ENCODE data around the gene EML4.
A peak's percentile ranks its signal among the peaks of the same experiment; 100 is the strongest.
"Not testable (repeated sequence)": the region's sequence is repeated elsewhere in the genome, so short reads cannot be mapped to it uniquely, and the experiment has no call there.

Gene EML4

DNA sequence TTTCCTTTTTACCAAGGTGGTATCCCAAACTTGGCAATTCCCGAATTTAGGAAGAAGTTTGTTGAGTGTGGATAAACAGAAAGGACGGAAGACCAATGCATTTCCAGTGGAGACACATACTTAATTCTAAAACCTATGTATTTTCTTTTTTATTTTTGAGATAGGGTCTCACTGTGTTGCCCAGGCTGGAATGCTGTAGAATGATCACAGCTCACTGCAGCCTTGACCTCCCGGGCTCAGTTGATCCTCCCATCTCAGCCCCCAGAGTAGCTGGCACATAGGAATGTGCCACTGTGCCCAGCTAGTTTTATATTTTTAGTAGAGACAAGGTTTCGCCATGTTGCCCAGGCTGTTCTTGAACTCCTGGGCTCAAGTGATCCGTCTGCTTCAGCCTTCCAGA is 101.6 kb downstream of the EML4 start:
- DNase-seq (ENCODE audit: low read depth), result no peak
- TF ChIP-seq, protein P1, sequence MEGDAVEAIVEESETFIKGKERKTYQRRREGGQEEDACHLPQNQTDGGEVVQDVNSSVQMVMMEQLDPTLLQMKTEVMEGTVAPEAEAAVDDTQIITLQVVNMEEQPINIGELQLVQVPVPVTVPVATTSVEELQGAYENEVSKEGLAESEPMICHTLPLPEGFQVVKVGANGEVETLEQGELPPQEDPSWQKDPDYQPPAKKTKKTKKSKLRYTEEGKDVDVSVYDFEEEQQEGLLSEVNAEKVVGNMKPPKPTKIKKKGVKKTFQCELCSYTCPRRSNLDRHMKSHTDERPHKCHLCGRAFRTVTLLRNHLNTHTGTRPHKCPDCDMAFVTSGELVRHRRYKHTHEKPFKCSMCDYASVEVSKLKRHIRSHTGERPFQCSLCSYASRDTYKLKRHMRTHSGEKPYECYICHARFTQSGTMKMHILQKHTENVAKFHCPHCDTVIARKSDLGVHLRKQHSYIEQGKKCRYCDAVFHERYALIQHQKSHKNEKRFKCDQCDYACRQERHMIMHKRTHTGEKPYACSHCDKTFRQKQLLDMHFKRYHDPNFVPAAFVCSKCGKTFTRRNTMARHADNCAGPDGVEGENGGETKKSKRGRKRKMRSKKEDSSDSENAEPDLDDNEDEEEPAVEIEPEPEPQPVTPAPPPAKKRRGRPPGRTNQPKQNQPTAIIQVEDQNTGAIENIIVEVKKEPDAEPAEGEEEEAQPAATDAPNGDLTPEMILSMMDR (conservative IDR thresholded peaks at IDR 0.05; ENCODE audit: low read length), result no peak

DNA sequence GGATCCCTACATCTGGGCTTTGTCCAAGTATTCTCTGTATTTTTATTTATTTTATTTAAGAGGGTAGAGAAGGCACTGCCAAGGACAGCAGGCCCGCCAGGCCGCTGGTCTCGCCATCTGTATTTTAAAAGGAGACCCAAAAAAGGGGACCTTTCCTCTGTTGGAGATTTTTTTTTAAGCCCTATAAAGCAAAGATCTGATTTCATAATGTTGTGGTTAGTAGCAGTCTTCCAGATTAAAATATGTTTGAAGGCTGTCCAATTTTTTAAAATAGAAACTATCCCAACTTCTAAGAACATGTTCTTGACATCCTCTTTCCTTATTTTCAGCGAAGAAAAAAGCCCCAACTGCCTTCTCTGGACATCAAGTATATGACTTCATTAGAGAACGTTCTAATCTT is 102.1 kb downstream of the EML4 start:
- H3K4me3 ChIP-seq (ENCODE audit: low read length), result not testable (repeated sequence)
- DNase-seq (ENCODE audit: low read depth), result peak; percentile 33

More for the DNA sequence above, 101.6 kb downstream of the EML4 start:
- no peak overlapping the region for H3K4me3 ChIP-seq (ENCODE audit: low read length)

DNA sequence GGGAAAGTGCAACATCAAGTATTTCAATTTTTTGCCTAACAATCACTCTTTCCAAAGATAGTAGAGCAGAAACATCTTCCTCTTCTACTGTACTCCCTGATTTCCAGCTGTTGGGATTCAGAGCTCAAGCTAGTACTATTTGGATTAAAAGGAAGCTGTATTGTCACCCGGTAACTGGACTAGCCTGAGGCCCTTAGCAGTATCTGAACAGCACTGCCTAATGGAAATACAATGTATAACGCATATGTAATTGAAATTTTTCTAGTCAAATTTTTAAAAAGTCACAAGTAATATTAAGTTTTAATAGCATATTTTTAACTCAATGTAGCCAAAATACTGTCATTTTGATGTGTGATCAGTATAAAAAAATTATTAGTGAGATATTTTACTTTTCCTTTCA is 105.7 kb downstream of the EML4 start:
- DNase-seq (ENCODE audit: low read depth), result no peak
- H3K4me3 ChIP-seq (ENCODE audit: low read length), result no peak overlapping the region
- TF ChIP-seq, protein P1 (conservative IDR thresholded peaks at IDR 0.05; ENCODE audit: low read length), result no peak

DNA sequence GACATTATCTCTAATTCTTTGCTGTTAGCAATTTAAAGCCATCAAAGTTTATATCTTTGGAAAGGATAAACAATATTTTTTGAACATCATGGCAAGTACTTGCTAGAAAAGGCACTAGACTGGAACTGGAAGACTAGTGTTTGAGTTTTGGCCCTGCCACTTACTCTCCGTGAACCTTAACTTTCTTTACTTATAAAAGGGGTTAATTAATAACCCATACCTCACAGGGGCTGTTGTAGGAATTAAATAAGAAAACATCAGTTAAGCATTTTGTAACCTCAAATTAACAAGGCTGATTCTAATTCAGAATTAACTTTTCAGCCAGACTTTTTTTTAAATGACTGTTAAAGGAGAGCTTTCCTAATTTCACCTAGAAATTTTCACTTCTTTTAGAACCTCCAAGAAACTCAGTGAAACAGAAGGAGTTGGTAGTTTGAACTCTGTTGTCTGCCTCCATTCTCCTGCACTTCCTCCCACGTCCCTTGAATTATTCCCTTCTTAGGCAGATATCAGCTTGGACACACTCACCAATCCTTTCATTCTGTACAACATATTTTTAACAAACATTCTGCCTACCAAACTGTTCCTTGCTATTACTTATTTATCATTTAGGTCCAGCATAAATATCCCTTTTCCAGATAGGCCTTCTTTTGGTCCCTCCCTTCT is 112.4 kb downstream of the EML4 start:
- H3K4me3 ChIP-seq (ENCODE audit: low read length), result no peak overlapping the region
- DNase-seq (ENCODE audit: low read depth), result no peak
- TF ChIP-seq, protein P1 (conservative IDR thresholded peaks at IDR 0.05; ENCODE audit: low read length), result no peak

DNA sequence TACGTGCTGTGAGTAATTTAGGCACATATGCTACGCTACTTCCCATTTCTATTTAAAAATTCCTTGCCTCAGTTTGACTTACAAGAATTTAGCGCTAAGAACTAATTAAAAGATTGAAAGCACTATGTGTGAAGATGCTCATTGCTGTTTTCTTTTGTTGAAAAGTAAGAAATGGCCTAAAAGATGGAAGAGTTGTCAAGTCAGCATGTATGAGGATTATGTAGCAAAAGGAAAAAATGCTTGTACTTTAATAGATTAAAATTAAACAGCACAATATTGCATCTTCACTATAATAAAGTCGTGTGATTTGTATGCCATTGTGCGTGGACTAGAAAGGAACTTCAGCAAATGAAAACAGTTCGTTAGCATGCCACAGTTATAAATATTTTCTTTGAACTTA is 114.9 kb downstream of the EML4 start:
- no peak for DNase-seq (ENCODE audit: low read depth)
- TF ChIP-seq, protein P1 (conservative IDR thresholded peaks at IDR 0.05; ENCODE audit: low read length), result no peak
- H3K4me3 ChIP-seq (ENCODE audit: low read length), result no peak overlapping the region

DNA sequence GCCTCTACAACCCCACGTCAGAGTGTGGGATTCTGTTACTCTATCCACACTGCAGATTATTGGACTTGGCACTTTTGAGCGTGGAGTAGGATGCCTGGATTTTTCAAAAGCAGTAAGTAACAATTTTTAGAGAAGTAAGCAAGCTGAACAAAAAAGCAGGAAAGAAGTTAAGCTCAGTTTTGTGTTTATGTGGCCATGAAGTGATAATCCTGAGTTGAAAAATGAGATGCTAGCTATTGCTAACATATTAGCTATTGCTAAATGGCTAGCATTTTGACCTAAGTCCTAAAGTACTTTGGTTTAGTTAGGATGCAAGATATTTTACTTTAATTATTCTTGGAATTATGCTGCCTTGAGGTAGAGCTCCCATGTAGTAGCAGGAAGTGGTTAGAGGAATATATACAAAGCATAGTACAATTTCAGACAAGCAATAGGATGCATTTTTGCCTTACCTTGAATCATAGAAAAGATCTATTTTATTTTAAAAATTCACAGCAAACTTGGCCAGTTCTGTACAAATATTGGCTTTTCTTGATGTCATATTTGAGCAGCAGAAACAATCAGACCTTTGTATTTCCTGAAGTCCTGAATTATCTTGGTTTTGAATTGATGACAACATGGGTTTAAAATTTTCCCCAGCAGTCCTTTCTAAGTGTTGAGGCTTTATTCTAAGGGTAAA is 117.3 kb downstream of the EML4 start:
- TF ChIP-seq, protein P1 (conservative IDR thresholded peaks at IDR 0.05; ENCODE audit: low read length), result no peak
- no peak for DNase-seq (ENCODE audit: low read depth)
- no peak overlapping the region for H3K4me3 ChIP-seq (ENCODE audit: low read length)

DNA sequence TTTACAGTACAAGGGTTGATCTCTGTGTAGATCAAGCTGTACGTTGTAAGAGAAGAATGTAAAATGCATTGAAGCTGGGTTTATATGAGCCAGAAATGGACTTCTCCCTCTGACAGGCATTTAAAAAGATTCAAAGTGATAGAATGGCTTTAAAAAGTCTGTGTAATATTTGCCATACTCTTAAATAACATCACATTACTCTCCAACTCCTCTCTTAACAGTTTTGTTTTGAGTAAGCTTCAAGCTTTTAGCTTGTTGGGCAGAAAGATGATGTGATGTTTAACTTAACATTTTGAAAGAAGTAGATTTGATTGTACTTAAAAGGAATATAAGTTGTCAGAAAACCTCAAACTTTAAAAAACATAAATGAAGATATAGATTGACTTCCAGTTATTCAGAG is 119.7 kb downstream of the EML4 start:
- DNase-seq (ENCODE audit: low read depth), result no peak
- no peak overlapping the region for H3K4me3 ChIP-seq (ENCODE audit: low read length)
- TF ChIP-seq, protein P1 (conservative IDR thresholded peaks at IDR 0.05; ENCODE audit: low read length), result no peak
